Measurements from ENCODE around the gene SLC28A1. TPM values are rescaled to one million over a fixed set of nuclear protein-coding genes. Genes with fewer than 3 reads are reported as not detected.

Gene SLC28A1
- total RNA-seq, 1 experiment from 2014 or later, result 0.13 TPM

GRCh38 chr15:84873997-84874396 is 10.5 kb upstream of the SLC28A1 start:
- H3K4me1 Mint-ChIP-seq, result peaks cover 4 to 6% of the 10 kb centered on the region in 2 experiments
- H3K27me3 ChIP-seq (ENCODE audit: insufficient read depth, low read length), result no peaks in the 10 kb centered on the region
- H3K36me3 Mint-ChIP-seq (ENCODE audit: insufficient read depth in 1 of 3, low read depth in 3 of 3), result peaks cover 0 to 3% (median 2%) of the 10 kb centered on the region in 3 experiments; a peak in 2 of 7 replicates
- H2BK15ac ChIP-seq (ENCODE audit: low read depth, low read length), result no peak overlapping the region
- H3K79me2 ChIP-seq (ENCODE audit: insufficient read depth, low read length), result peaks cover 2% of the 10 kb centered on the region; the same call in 1 of the 2 replicates
- H4K20me1 ChIP-seq (ENCODE audit: control insufficient read depth, insufficient read depth, insufficient read length), result no peaks in the 10 kb centered on the region
- no peak overlapping the region for H2BK120ac ChIP-seq (ENCODE audit: low read depth, low read length, poor library complexity, severe bottlenecking)
- no peak overlapping the region for H4K8ac ChIP-seq (replicated peaks; ENCODE audit: insufficient read length, low read depth, low read length)
- H3K4me2 ChIP-seq (ENCODE audit: insufficient read depth, insufficient read length, low read length), result no peak overlapping the region
- no peak for TF ChIP-seq CTCF (conservative IDR thresholded peaks at IDR 0.05)
- H2AK5ac ChIP-seq (ENCODE audit: insufficient read length, low read length), result no peak overlapping the region
- H3K14ac ChIP-seq (ENCODE audit: insufficient read depth, low read length), result no peak overlapping the region
- no peak overlapping the region for H3K4me3 Mint-ChIP-seq
- no peak for DNase-seq
- H2BK20ac ChIP-seq (ENCODE audit: low read depth, low read length, poor library complexity, severe bottlenecking), result no peak overlapping the region
- H3K4me1 ChIP-seq (ENCODE audit: insufficient read depth, low read length), result no peaks in the 10 kb centered on the region
- H3K27ac Mint-ChIP-seq, result no peak overlapping the region
- peaks cover 8% of the 10 kb centered on the region for H3K27me3 Mint-ChIP-seq (ENCODE audit: low read depth)
- H3K56ac ChIP-seq (ENCODE audit: insufficient read length, low read depth, low read length), result no peak overlapping the region
- H3K4ac ChIP-seq (ENCODE audit: low read depth, low read length), result no peak overlapping the region
- H3K18ac ChIP-seq (ENCODE audit: insufficient read length, low read depth, low read length), result no peak overlapping the region
- H4K91ac ChIP-seq (ENCODE audit: insufficient read length, low read depth, low read length), result no peak overlapping the region
- H4K5ac ChIP-seq (ENCODE audit: insufficient read length, low read depth, low read length), result no peak overlapping the region
- H3K79me1 ChIP-seq (ENCODE audit: insufficient read depth, low read depth, low read length, poor library complexity, severe bottlenecking), result no peaks in the 10 kb centered on the region
- no peak overlapping the region for H3K9ac ChIP-seq (ENCODE audit: extremely low read depth, insufficient read length, low read length)
- no peak overlapping the region for H3T11ph ChIP-seq (ENCODE audit: low read length)
- no peak overlapping the region for H2AFZ ChIP-seq (ENCODE audit: low read length)
- H3K23ac ChIP-seq (ENCODE audit: insufficient read length, low read depth, low read length), result no peak overlapping the region
- no peak overlapping the region for H2BK5ac ChIP-seq (ENCODE audit: insufficient read length, low read length)
- no peaks in the 10 kb centered on the region for H3K9me3 ChIP-seq (ENCODE audit: control insufficient read depth, low read depth, low read length)
- no peak overlapping the region for H2BK12ac ChIP-seq (ENCODE audit: insufficient read length, low read depth, low read length)
- no peaks in the 10 kb centered on the region for H3K23me2 ChIP-seq (ENCODE audit: insufficient read length, low read depth, low read length, poor library complexity, severe bottlenecking)
- no peaks in the 10 kb centered on the region; a peak in 1 of 5 replicates for H3K9me3 Mint-ChIP-seq
- no CpG with 5 or more reads among the region's 7 CpGs for WGBS (ENCODE audit: extremely low coverage, insufficient read length, low lambda C conversion rate)
- H3K27ac ChIP-seq (ENCODE audit: insufficient read length, low read depth, low read length), result no peak overlapping the region

Data from H9 (cell line).